GM19193 (cell line): ENCODE measurements around the gene MISP3.

ENCODE experiments used
- POLR2A ChIP-seq: IDR thresholded peaks from 4 replicates; pipeline ENCODE4 v1.6.1; 2011; ENCODE audit not compliant: insufficient read depth, insufficient read length; ENCODE audit errors: extremely low read depth

Gene MISP3

DNA sequence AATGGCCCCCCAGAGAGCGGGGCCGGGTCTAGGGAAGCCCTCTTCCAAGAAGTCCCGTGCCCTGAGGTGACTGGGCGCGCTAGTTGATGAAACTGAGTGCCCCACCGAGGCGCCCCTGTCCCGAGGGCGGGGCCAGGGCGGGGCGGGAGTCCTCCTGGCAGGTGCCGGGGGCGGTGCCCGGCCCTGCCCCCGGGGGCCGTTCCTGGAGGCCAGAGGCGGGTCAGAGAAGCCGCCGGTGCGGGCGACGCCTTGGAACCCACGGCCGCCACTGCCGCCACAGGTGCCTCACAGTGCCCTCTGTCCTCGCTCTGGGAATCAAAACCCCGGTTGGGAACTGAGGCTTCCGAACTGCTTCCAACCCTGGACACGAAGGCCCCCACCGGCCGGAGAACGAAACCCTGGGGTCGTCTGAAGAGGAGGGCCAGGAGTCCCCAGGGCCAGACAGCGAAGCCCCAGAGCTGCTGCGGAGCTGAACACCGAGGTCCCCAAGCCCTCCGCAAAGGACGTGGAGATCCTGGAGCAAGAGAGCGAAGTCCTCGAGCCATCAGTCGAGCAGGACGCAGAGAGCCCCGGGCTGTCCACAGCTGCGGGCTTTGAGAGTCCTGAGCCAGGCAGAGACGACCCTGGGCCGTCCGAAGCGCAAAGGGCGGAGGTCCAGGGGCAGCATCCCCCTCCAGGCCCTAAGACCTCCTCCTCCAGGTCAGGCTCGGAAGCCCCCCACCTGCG is at the start of gene MISP3:
Gene MISP3, plus strand, starts transcription at position 252 of the 726 bp plus-strand sequence. CDS start 524 bp downstream, outside the sequence.
- no peak for TF ChIP-seq POLR2A

GRCh38 chr19:14023404-14024235 is 49.0 kb upstream of the MISP3 start:
- no peak for TF ChIP-seq POLR2A

DNA sequence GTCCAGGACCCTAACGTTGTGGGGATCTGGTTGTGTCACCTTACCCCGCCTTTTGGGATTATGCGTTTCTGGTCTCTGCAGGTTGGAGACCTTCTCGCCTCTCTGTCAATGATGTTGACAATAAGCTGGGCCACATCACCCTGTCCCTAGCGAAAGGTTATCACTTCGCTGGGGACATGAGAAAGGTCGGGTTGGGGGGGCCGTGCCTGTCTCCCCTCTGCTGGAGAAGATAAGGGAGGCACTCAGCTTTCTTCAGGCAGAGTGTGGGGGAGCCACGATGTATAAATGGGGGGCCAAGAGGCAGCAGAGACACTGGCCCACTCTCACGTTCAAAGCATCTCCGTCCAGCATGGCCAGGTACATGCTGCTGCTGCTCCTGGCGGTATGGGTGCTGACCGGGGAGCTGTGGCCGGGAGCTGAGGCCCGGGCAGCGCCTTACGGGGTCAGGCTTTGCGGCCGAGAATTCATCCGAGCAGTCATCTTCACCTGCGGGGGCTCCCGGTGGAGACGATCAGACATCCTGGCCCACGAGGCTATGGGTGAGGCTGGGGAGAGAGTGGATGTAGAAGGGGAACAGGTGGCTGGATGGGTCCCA is 44.6 kb upstream of the MISP3 start, which contains the start of gene RLN3:
Gene RLN3, plus strand, starts transcription at position 293 of the 595 bp plus-strand sequence. Its CDS starts 57 bp downstream, at position 350.
- no peak for TF ChIP-seq POLR2A

DNA sequence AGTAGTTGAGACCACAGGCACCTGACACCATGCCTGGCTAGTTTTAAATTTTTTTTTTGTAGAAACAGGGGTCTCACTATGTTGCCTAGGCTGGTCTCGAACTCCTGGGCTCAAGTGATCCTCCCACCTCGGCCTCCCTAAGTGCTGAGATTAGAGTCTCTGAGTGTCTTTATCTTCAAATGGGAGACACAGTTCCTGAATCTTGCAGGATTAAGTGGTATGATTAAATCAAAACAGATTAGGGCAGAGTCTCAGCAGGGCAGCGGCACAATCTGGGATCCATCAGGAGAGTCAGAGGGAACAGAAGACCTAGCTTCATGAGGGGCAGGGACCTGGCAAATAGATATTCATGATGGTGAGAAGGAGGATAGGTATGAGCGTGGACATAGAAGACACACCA is 43.7 kb upstream of the MISP3 start:
- TF ChIP-seq POLR2A, result no peak

DNA sequence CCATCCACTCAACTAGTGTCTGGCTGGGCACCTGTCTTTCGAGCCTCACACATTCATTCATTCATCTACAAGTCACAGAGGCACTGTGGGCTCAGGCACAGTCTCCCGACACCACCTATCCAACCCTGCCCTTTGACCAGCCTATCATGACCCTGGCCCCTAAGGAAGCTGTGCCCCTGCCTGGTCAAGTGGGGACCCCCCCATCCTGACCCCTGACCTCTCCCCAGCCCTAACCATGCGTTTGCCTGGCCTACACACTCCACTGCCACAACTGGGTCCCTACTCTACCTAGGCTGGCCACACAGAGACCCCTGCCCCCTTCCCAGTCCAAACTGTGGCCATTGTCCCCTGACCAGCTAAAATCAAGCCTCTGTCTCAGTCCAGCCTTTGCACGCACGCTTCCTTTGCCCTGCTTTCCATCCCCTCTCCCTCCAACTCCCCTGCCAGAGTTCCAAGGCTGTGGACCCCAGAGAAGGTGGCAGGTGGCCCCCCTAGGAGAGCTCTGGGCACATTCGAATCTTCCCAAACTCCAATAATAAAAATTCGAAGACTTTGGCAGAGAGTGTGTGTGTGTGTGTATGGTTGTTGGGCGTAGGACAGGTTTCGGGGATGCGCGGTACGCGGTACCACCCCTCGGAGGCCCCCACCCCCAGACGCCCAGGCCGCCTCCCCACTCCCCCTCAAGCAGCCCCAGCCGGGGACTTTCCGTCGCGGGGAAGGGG is 41.4 kb upstream of the MISP3 start:
- no peak for TF ChIP-seq POLR2A

- peak; percentile 65 for TF ChIP-seq POLR2A
Observed at GRCh38 chr19:14031719-14032480, 40.7 kb upstream of the MISP3 start, which contains the start of gene IL27RA. TSS of gene IL27RA (plus strand) at chr19:14031762. CDS start at chr19:14031873, 111 bp downstream.

- no peak for TF ChIP-seq POLR2A
Observed at GRCh38 chr19:14033946-14034345, 38.6 kb upstream of the MISP3 start.

DNA sequence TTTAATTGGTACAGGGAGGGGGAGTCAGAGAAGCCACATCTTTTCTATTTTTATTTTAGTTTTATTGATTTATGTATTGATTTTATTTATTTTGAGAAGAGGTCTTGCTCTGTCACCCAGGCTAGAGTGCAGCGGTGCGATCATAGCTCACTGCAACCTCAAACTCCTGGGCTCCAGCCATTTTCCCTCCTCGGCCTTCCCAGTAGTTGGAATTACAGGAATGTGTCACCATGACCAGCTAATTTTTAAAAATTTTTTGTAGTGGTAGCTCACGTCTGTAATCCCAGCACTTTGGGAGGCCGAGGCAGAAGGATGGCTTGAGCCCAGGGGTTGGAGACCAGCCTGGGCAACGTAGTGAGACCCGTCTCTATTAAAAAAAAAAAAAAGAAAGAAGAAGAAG is 36.9 kb upstream of the MISP3 start:
- TF ChIP-seq POLR2A, result no peak

GRCh38 chr19:14039181-14039580 is 33.4 kb upstream of the MISP3 start:
- no peak for TF ChIP-seq POLR2A

DNA sequence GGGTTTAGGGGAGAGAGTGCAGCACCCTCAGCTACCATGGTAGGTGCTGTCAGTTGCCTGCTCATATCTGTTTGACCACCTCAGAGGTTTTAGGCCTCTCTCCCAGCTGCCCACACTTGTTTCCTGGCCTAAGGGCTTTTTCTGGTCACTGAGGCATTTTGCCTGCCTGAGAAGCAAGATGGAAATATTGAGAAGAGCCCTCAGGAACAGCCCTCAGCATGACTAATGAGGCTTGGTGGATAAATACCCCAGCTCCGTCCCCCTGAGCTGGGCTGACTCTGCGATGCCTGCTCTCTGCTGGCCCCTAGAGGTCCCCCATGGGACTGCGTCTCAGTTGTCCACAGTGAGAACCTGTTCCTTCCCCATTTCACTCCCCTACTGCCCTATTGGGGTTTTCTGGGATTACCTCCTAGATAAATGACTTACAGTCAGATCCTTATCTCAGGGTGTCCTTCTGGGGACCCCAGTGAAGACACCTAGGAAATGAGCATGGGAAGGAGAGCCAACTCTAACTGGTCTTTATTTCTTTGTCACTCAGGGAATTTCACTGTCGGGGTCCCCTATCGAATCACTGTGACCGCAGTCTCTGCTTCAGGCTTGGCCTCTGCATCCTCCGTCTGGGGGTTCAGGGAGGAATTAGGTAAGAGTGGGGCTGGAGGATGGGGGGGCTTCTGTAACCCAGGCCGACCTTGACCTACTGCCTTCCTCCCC is 24.0 kb upstream of the MISP3 start:
- no peak for TF ChIP-seq POLR2A

DNA sequence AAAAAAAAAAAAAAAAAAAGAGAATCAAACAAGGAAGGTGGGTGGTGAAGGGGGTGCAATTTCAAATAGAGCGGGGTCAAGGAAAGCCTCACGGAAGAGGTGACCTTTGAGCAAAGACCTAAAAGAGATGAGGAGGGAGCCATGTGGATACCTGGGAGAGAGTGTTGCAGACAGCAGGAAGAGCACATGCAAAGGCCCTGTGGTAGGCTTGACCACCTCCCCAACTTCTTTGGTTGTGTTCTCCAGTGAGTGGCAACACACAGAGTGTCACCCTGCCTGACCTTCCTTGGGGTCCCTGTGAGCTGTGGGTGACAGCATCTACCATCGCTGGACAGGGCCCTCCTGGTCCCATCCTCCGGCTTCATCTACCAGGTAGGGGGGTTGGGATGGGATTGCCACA is 22.1 kb upstream of the MISP3 start:
- no peak for TF ChIP-seq POLR2A

GRCh38 chr19:14051980-14052379 is 20.6 kb upstream of the MISP3 start:
- no peak for TF ChIP-seq POLR2A

DNA sequence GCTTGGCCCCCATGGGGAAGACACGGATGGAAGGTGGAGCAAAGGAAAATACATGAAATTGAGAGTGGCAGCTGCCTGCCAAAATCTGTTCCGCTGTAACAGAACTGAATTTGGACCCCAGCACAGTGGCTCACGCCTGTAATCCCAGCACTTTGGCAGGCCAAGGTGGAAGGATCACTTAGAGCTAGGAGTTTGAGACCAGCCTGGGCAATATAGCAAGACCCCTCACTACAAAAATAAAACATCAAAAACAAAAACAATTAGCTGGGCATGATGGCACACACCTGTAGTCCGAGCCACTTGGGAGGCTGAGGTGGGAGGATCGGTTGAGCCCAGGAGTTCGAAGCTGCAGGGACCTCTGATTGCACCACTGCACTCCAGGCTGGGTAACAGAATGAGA is 20.1 kb upstream of the MISP3 start:
- no peak for TF ChIP-seq POLR2A
